Osteoblast (primary cell): Measurements from ENCODE around the gene CST7. TPM values are rescaled to one million over a fixed set of nuclear protein-coding genes. Genes with fewer than 3 reads are reported as not detected.

Experiments used
- DNase-seq: peaks from one replicate; pipeline ENCODE4 v3.0.0; 2011; ENCODE audit warnings: low spot score, mixed read lengths; ENCODE audit not compliant: insufficient read length; ENCODE audit errors: missing footprints
- H2AFZ ChIP-seq: 2 replicates; pipeline ENCODE4 v1.6.0; 2011; ENCODE audit warnings: mild to moderate bottlenecking, low read length
- H3K27ac ChIP-seq: 2 replicates; pipeline ENCODE4 v1.5.1; 2011; ENCODE audit warnings: mild to moderate bottlenecking, low read depth, low read length, moderate library complexity
- H3K27me3 ChIP-seq: 2 replicates; pipeline ENCODE4 v1.6.0; 2012; ENCODE audit warnings: mild to moderate bottlenecking, control low read depth, inconsistent platforms, low read length, moderate library complexity; ENCODE audit not compliant: insufficient read depth
- H3K36me3 ChIP-seq: 2 replicates; pipeline ENCODE4 v1.5.1; 2011; ENCODE audit warnings: mild to moderate bottlenecking, low read length, control low read depth, moderate library complexity; ENCODE audit not compliant: insufficient read depth
- H3K4me1 ChIP-seq: 2 replicates; pipeline ENCODE4 v1.5.1; 2011; ENCODE audit warnings: mild to moderate bottlenecking, low read length, control low read depth, moderate library complexity; ENCODE audit not compliant: insufficient read depth
- H3K4me2 ChIP-seq: 2 replicates; pipeline ENCODE4 v1.6.0; 2011; ENCODE audit warnings: mild to moderate bottlenecking, low read length; ENCODE audit not compliant: insufficient read depth
- H3K4me3 ChIP-seq: fragments of 200-600 bp; sonication (generic); 3 replicates; pipeline ENCODE4 v1.5.1; 2012; ENCODE audit warnings: mild to moderate bottlenecking, low read length, inconsistent platforms; ENCODE audit not compliant: insufficient read depth
- H3K79me2 ChIP-seq: 2 replicates; pipeline ENCODE4 v1.6.0; 2012; ENCODE audit warnings: mild to moderate bottlenecking, low read length, control low read depth, inconsistent platforms; ENCODE audit not compliant: insufficient read depth
- H3K9me3 ChIP-seq: 2 replicates; pipeline ENCODE4 v1.5.1; 2011; ENCODE audit warnings: low read depth, low read length, control low read depth
- H4K20me1 ChIP-seq: 2 replicates; pipeline ENCODE4 v1.6.0; 2012; ENCODE audit warnings: mild to moderate bottlenecking, low read length, control low read depth; ENCODE audit not compliant: insufficient read depth
- CTCF ChIP-seq: IDR thresholded peaks from 2 replicates; pipeline ENCODE4 v1.5.1; 2011; ENCODE audit warnings: mild to moderate bottlenecking, low read depth, low read length, moderate library complexity; ENCODE audit errors: extremely low read depth
- total RNA-seq: library from RNA; depleted of rRNA; stranded (reverse); fragments of >200 nt; gene quantifications from 2 replicates; pipeline ENCODE4 v1.2.3, GENCODE V29; 2012

The CST7 gene
- total RNA-seq, 1 donor, result not detected

GRCh38 chr20:24916412-24916811, 32.7 kb upstream of the CST7 start:
- peaks cover 13% of the 10 kb centered on the region for H3K27me3 ChIP-seq
- H3K4me1 ChIP-seq, result peaks cover 7% of the 10 kb centered on the region
- no peaks in the 10 kb centered on the region for H3K79me2 ChIP-seq
- no peaks in the 10 kb centered on the region for H3K36me3 ChIP-seq
- no peak overlapping the region for H3K4me2 ChIP-seq
- no peak for DNase-seq
- no peak for TF ChIP-seq CTCF
- no peaks in the 10 kb centered on the region for H4K20me1 ChIP-seq
- no peak overlapping the region for H3K27ac ChIP-seq
- H2AFZ ChIP-seq, result no peak overlapping the region
- H3K4me3 ChIP-seq, result no peak overlapping the region
- no peaks in the 10 kb centered on the region for H3K9me3 ChIP-seq

GRCh38 chr20:24917056-24917455, 32.0 kb upstream of the CST7 start:
- peaks cover 15% of the 10 kb centered on the region for H3K27me3 ChIP-seq
- no peak for TF ChIP-seq CTCF
- H3K9me3 ChIP-seq, result no peaks in the 10 kb centered on the region
- no peak overlapping the region for H3K27ac ChIP-seq
- peaks cover 7% of the 10 kb centered on the region for H3K4me1 ChIP-seq
- H3K4me2 ChIP-seq, result no peak overlapping the region
- no peak overlapping the region for H3K4me3 ChIP-seq
- no peaks in the 10 kb centered on the region for H4K20me1 ChIP-seq
- no peaks in the 10 kb centered on the region for H3K79me2 ChIP-seq
- H2AFZ ChIP-seq, result no peak overlapping the region
- no peak for DNase-seq
- H3K36me3 ChIP-seq, result no peaks in the 10 kb centered on the region

GRCh38 chr20:24917797-24918578, 31.1 kb upstream of the CST7 start:
- no peak overlapping the region for H3K27ac ChIP-seq
- H3K27me3 ChIP-seq, result peaks cover 15% of the 10 kb centered on the region
- H3K79me2 ChIP-seq, result no peaks in the 10 kb centered on the region
- TF ChIP-seq CTCF, result peak; percentile 86
- H3K9me3 ChIP-seq, result no peaks in the 10 kb centered on the region
- H3K4me3 ChIP-seq, result peak overlapping the region; percentile 51
- peak; percentile 95 for DNase-seq
- H3K4me2 ChIP-seq, result peak overlapping the region; percentile 73
- peak overlapping the region; percentile 62 for H2AFZ ChIP-seq
- H3K4me1 ChIP-seq, result peaks cover 7% of the 10 kb centered on the region
- no peaks in the 10 kb centered on the region for H3K36me3 ChIP-seq
- no peaks in the 10 kb centered on the region for H4K20me1 ChIP-seq
